Upper lobe of left lung (tissue), 6 donors: ENCODE data around the gene SAE1. TPM values are rescaled to one million over a fixed set of nuclear protein-coding genes. Genes with fewer than 3 reads are reported as not detected.

Source experiments
- ATAC-seq, 2 donors: fragments of 200-7000 bp; cut with Tn5 transposase; one replicate each; pipeline ENCODE4 v1.9.1; 2022; ENCODE audit warnings: mild to moderate bottlenecking in 2 of 2, moderate library complexity in 2 of 2; ENCODE audit not compliant: low FRiP score in 2 of 2
- DNase-seq, 2 donors: peaks; one replicate each; pipeline ENCODE4 v3.0.0-alpha.2; 2019 to 2020
- H3K27ac ChIP-seq, 4 donors: fragments of 200-600 bp; sonication (generic); one replicate each; pipeline ENCODE4 v1.5.1; 2016 to 2019
- H3K27me3 ChIP-seq, 4 donors: fragments of 200-600 bp; sonication (generic); one replicate each; pipeline ENCODE4 v1.5.1; 2017 to 2019
- H3K36me3 ChIP-seq, 4 donors: fragments of 200-600 bp; sonication (generic); one replicate each; pipeline ENCODE4 v1.5.1; 2016 to 2019
- H3K4me1 ChIP-seq, 4 donors: fragments of 200-600 bp; sonication (generic); one replicate each; pipeline ENCODE4 v1.5.1; 2018 to 2019
- H3K4me3 ChIP-seq, 4 donors: fragments of 200-600 bp; sonication (generic); one replicate each; pipeline ENCODE4 v1.5.1; 2017 to 2019; ENCODE audit warnings: mild to moderate bottlenecking in 2 of 4, moderate library complexity in 1 of 4
- H3K9me3 ChIP-seq, 4 donors: fragments of 200-600 bp; sonication (generic); one replicate each; pipeline ENCODE4 v1.5.1; 2018 to 2019
- CTCF ChIP-seq, 6 experiments: fragments of 450-650 bp in 4 of 6; fragments of 200-600 bp in 2 of 6; sonication (generic) in 2 of 6; IDR thresholded peaks; one replicate each; pipeline ENCODE4 v1.5.1; 2016 to 2019; ENCODE audit warnings: antibody characterized with exemption in 6 of 6
- EP300 ChIP-seq, 4 donors: sonication (generic); formaldehyde crosslinking; IDR thresholded peaks; one replicate each; pipeline ENCODE4 v1.5.1; 2017; ENCODE audit warnings: antibody characterized with exemption in 4 of 4, control low read depth in 2 of 4
- POLR2A ChIP-seq, 4 donors: fragments of 450-650 bp; IDR thresholded peaks; one replicate each; pipeline ENCODE4 v1.5.1; 2016 to 2017; ENCODE audit warnings: antibody characterized with exemption in 4 of 4, mild to moderate bottlenecking in 2 of 4
- POLR2AphosphoS5 ChIP-seq, 2 donors: sonication (generic); formaldehyde crosslinking; IDR thresholded peaks; one replicate each; pipeline ENCODE4 v1.5.1; 2017; ENCODE audit warnings: antibody characterized with exemption in 2 of 2
- WGBS, 2 donors: methylation state at CpG; one replicate each; pipeline ENCODE4 v1.1.5; 2017 to 2018; 5-methylcytosine and 5-hydroxymethylcytosine counted together
- total RNA-seq, 6 donors: library from RNA; depleted of rRNA in 4 of 6; stranded (reverse); fragments of >200 nt in 4 of 6; gene quantifications; one replicate each; pipeline versions ENCODE4 v1.1.0 to v1.2.1, GENCODE V29; 2016 to 2021
- donor health status: DM: no; HTN: no; CAD: no; lungs with moderate emphysema.
- donor health status: DM: no; HTN: yes; CAD: no; lungs with severe emphysema.

Gene SAE1
- total RNA-seq, 6 donors from 2014 or later, result 31.1 to 61.2 (median 55.3) TPM

GRCh38 chr19:47227352-47228167, 96.9 kb downstream of the SAE1 start:
- ATAC-seq, result peak; percentile 71 to 82
- 0 to 1% methylated on average over 12 to 23 of the region's 27 CpGs for WGBS, 2 donors
- H3K4me1 ChIP-seq, result peaks cover 48 to 68% (median 57%) of the 10 kb centered on the region in 4 donors

GRCh38 chr19:47228168-47228936, 97.7 kb downstream of the SAE1 start:
- Histone ChIP-seq H3K4me1 (peaks cover 49 to 75% (median 61%) of the 10 kb centered on the region in 4 donors), H3K27ac (peak overlapping the region; percentile 98 to 100 (median 100)), H3K27me3 (no peaks in the 10 kb centered on the region), H3K9me3 (no peaks in the 10 kb centered on the region), H3K36me3 (peaks cover 0 to 8% (median 2%) of the 10 kb centered on the region in 4 donors), H3K4me3 (peak overlapping the region; percentile 64 to 99 (median 94))
- peak; percentile 71 to 95 for DNase-seq
- ATAC-seq, result no peak
- no peak for TF ChIP-seq CTCF (IDR thresholded peaks at IDR 0.05)
- TF ChIP-seq POLR2AphosphoS5 (IDR thresholded peaks at IDR 0.05), result peak in 1 of 2 donors; percentile 20
- 9 to 10% methylated on average over 2 to 25 of the region's 50 CpGs for WGBS, 2 donors

More at GRCh38 chr19:47227352-47228167, 96.9 kb downstream of the SAE1 start:
- H3K27me3 ChIP-seq, result no peaks in the 10 kb centered on the region
- peak; percentile 70 to 97 for DNase-seq
- H3K9me3 ChIP-seq, result no peaks in the 10 kb centered on the region
- peaks cover 0 to 9% (median 4%) of the 10 kb centered on the region in 4 donors for H3K36me3 ChIP-seq
- H3K4me3 ChIP-seq, result peak overlapping the region; percentile 64 to 99 (median 94)
- TF ChIP-seq CTCF (IDR thresholded peaks at IDR 0.05) (no peak), POLR2AphosphoS5 (IDR thresholded peaks at IDR 0.05) (peak; percentile 63 to 86), POLR2A (IDR thresholded peaks at IDR 0.05) (peak in 3 of 4 donors; percentile 14 to 80 (median 42))
- peak overlapping the region; percentile 98 to 100 (median 100) for H3K27ac ChIP-seq

GRCh38 chr19:47228937-47229675, 98.5 kb downstream of the SAE1 start:
- ATAC-seq (no peak), DNase-seq (peak in 1 of 2 donors; percentile 42)
- H3K9me3 ChIP-seq, result no peaks in the 10 kb centered on the region
- peaks cover 0 to under 1% (median 0%) of the 10 kb centered on the region in 4 donors for H3K36me3 ChIP-seq
- peak overlapping the region; percentile 98 to 100 (median 100) for H3K27ac ChIP-seq
- no peaks in the 10 kb centered on the region for H3K27me3 ChIP-seq
- H3K4me1 ChIP-seq, result peaks cover 49 to 75% (median 61%) of the 10 kb centered on the region in 4 donors
- 16 to 21% methylated on average over 5 to 10 of the region's 10 CpGs for WGBS, 2 donors
- no peak for TF ChIP-seq EP300 (IDR thresholded peaks at IDR 0.05)
- peak overlapping the region in 3 of 4 donors; percentile 90 to 99 (median 99) for H3K4me3 ChIP-seq

- Histone ChIP-seq H3K36me3 (no peaks in the 10 kb centered on the region), H3K27ac (peak overlapping the region; percentile 98 to 100 (median 100)), H3K9me3 (no peaks in the 10 kb centered on the region), H3K4me1 (peaks cover 49 to 75% (median 61%) of the 10 kb centered on the region in 4 donors), H3K4me3 (peak overlapping the region; percentile 90 to 99 (median 99)), H3K27me3 (no peaks in the 10 kb centered on the region)
- no peak for ATAC-seq
- 9 to 14% methylated on average over 9 of the region's 9 CpGs for WGBS, 2 donors
- DNase-seq, result no peak
- TF ChIP-seq POLR2AphosphoS5 (IDR thresholded peaks at IDR 0.05), result no peak
- no peak for TF ChIP-seq CTCF (IDR thresholded peaks at IDR 0.05)
- no peak for TF ChIP-seq EP300 (IDR thresholded peaks at IDR 0.05)
- no peak for TF ChIP-seq POLR2A (IDR thresholded peaks at IDR 0.05)
These were observed 99.0 kb downstream of the SAE1 start for GRCh38 chr19:47229676-47230053.
